ENCODE data around the gene POLR3B.

POLR3B gene

GRCh38 chr12:106341086-106341877 lies 16.3 kb upstream of the POLR3B start:
- TF ChIP-seq RAD21 (IDR thresholded peaks at IDR 0.05; ENCODE audit: low read depth): no peak
- TF ChIP-seq YY1 (IDR thresholded peaks at IDR 0.05; ENCODE audit: low read depth): no peak
- TF ChIP-seq USF1 (IDR thresholded peaks at IDR 0.05): no peak
- TF ChIP-seq TCF12 (IDR thresholded peaks at IDR 0.05; ENCODE audit: low read depth): no peak
- TF ChIP-seq TEAD4 (IDR thresholded peaks at IDR 0.05): no peak
- TF ChIP-seq REST (IDR thresholded peaks at IDR 0.05; ENCODE audit: low read depth): no peak
- TF ChIP-seq EGR1 (IDR thresholded peaks at IDR 0.05): no peak
- TF ChIP-seq EP300 (IDR thresholded peaks at IDR 0.05; ENCODE audit: borderline replicate concordance): no peak
- TF ChIP-seq NFIC (IDR thresholded peaks at IDR 0.05): no peak
- no peak for TF ChIP-seq ZBTB7A (IDR thresholded peaks at IDR 0.05; ENCODE audit: low read depth)
- TF ChIP-seq MAX (IDR thresholded peaks at IDR 0.05): no peak
- TF ChIP-seq CEBPB (IDR thresholded peaks at IDR 0.05): no peak

GRCh38 chr12:106342397-106343213 lies 14.9 kb upstream of the POLR3B start:
- no peak for TF ChIP-seq TCF12 (IDR thresholded peaks at IDR 0.05; ENCODE audit: low read depth)
- no peak for TF ChIP-seq TEAD4 (IDR thresholded peaks at IDR 0.05)
- no peak for TF ChIP-seq ZBTB7A (IDR thresholded peaks at IDR 0.05; ENCODE audit: low read depth)
- TF ChIP-seq RAD21 (IDR thresholded peaks at IDR 0.05; ENCODE audit: low read depth): no peak
- no peak for TF ChIP-seq YY1 (IDR thresholded peaks at IDR 0.05; ENCODE audit: low read depth)
- TF ChIP-seq MAX (IDR thresholded peaks at IDR 0.05): no peak
- TF ChIP-seq TAF1 (IDR thresholded peaks at IDR 0.05; ENCODE audit: low read depth): no peak
- no peak for TF ChIP-seq CEBPB (IDR thresholded peaks at IDR 0.05)
- no peak for TF ChIP-seq CREB1 (IDR thresholded peaks at IDR 0.05; ENCODE audit: low read depth)

GRCh38 chr12:106343214-106343528 lies 14.4 kb upstream of the POLR3B start:
- TF ChIP-seq FOXM1 (IDR thresholded peaks at IDR 0.05; ENCODE audit: borderline replicate concordance, low read depth): no peak
- TF ChIP-seq TEAD4 (IDR thresholded peaks at IDR 0.05): no peak
- no peak for TF ChIP-seq TCF12 (IDR thresholded peaks at IDR 0.05; ENCODE audit: low read depth)
- no peak for TF ChIP-seq TAF1 (IDR thresholded peaks at IDR 0.05; ENCODE audit: low read depth)
- TF ChIP-seq EGR1 (IDR thresholded peaks at IDR 0.05): no peak
- TF ChIP-seq RAD21 (IDR thresholded peaks at IDR 0.05; ENCODE audit: low read depth): no peak
- TF ChIP-seq ZBTB7A (IDR thresholded peaks at IDR 0.05; ENCODE audit: low read depth): no peak
- no peak for TF ChIP-seq CREB1 (IDR thresholded peaks at IDR 0.05; ENCODE audit: low read depth)
- TF ChIP-seq REST (IDR thresholded peaks at IDR 0.05; ENCODE audit: low read depth): no peak
- no peak for TF ChIP-seq NFIC (IDR thresholded peaks at IDR 0.05)
- no peak for TF ChIP-seq YY1 (IDR thresholded peaks at IDR 0.05; ENCODE audit: low read depth)
- TF ChIP-seq MAX (IDR thresholded peaks at IDR 0.05): no peak

- no peak for TF ChIP-seq TEAD4 (IDR thresholded peaks at IDR 0.05)
- TF ChIP-seq CREB1 (IDR thresholded peaks at IDR 0.05; ENCODE audit: low read depth): no peak
These were observed 13.4 kb upstream of the POLR3B start for GRCh38 chr12:106344131-106344530.

- TF ChIP-seq RAD21 (IDR thresholded peaks at IDR 0.05; ENCODE audit: low read depth) (peak; percentile 71), TCF12 (IDR thresholded peaks at IDR 0.05; ENCODE audit: low read depth) (0 out of 2 replicates have a peak, but pooled peaks have one; percentile 27), ZBTB7A (IDR thresholded peaks at IDR 0.05; ENCODE audit: low read depth) (no peak)
These were observed 11.8 kb upstream of the POLR3B start for GRCh38 chr12:106345746-106346145.

GRCh38 chr12:106348411-106348810 lies 9.1 kb upstream of the POLR3B start:
- TF ChIP-seq EP300 (IDR thresholded peaks at IDR 0.05; ENCODE audit: borderline replicate concordance) (no peak), CREB1 (IDR thresholded peaks at IDR 0.05; ENCODE audit: low read depth) (no peak), EGR1 (IDR thresholded peaks at IDR 0.05) (no peak), YY1 (IDR thresholded peaks at IDR 0.05; ENCODE audit: low read depth) (no peak), RAD21 (IDR thresholded peaks at IDR 0.05; ENCODE audit: low read depth) (no peak), NFIC (IDR thresholded peaks at IDR 0.05) (no peak), TAF1 (IDR thresholded peaks at IDR 0.05; ENCODE audit: low read depth) (no peak), TCF12 (IDR thresholded peaks at IDR 0.05; ENCODE audit: low read depth) (no peak)
